Pancreas (tissue), 10 donors: ENCODE results near the gene IFI27. TPM values are rescaled to one million over a fixed set of nuclear protein-coding genes. Genes with fewer than 3 reads are reported as not detected.

Experiments used
- ATAC-seq, 4 donors: fragments of 200-7000 bp; cut with Tn5 transposase; one replicate each; pipeline versions ENCODE4 v1.8.0 to v1.9.1; 2020; ENCODE audit warnings: mild to moderate bottlenecking in 4 of 4, moderate library complexity in 4 of 4
- DNase-seq, 6 donors: peaks; one replicate each; pipeline ENCODE4 v3.0.0-alpha.2; 2020
- FAIRE-seq: peaks from 2 replicates; lab custom pipeline; 2012; peaks lifted over from hg19 to GRCh38; lab: Jason Lieb, UNC
- H3K27ac ChIP-seq, 4 donors: fragments of 200-600 bp; sonication (generic); 1 replicate in 3 of 4; 2 replicates in 1 of 4; pipeline versions ENCODE4 v1.5.0 to v1.8.0; 2020
- H3K27me3 ChIP-seq, 4 donors: fragments of 200-600 bp; one replicate each; pipeline ENCODE4 v1.8.0; 2021
- H3K36me3 ChIP-seq, 3 donors: fragments of 200-600 bp; sonication (generic) in 1 of 3; one replicate each; pipeline versions ENCODE4 v1.5.0 to v1.8.0; 2020 to 2021
- H3K4me1 ChIP-seq, 3 donors: fragments of 200-600 bp; one replicate each; pipeline ENCODE4 v1.8.0; 2021
- H3K4me3 ChIP-seq, 4 donors: fragments of 200-600 bp; sonication (generic) in 2 of 4; one replicate each; pipeline versions ENCODE4 v1.5.0 to v1.8.0; 2020 to 2021
- H3K9me3 ChIP-seq, 4 donors: fragments of 200-600 bp; one replicate each; pipeline ENCODE4 v1.8.0; 2021
- CTCF ChIP-seq, 4 donors: fragments of 200-600 bp; sonication (generic) in 3 of 4; IDR thresholded peaks; one replicate each; pipeline versions ENCODE4 v1.5.0 to v1.8.0; 2021; ENCODE audit warnings: antibody characterized with exemption in 4 of 4
- WGBS, 2 donors: extraction: QIAGEN DNeasy Blood & Tissue Kit; methylation state at CpG; one replicate each; pipeline ENCODE4 v1.1.7; 2013; 5-methylcytosine and 5-hydroxymethylcytosine counted together
- intact Hi-C, 3 donors: fragments of 100-400 bp; cut with DNase I; formaldehyde crosslinking; loops; one replicate each; pipeline versions ENCODE4 v1.11.1 to v1.14.2; 2022
- polyA plus RNA-seq, 2 donors: library from polyadenylated mRNA; stranded (reverse); fragments of 200-250 nt; gene quantifications; one replicate each; pipeline ENCODE4 v1.2.3, GENCODE V29; 2013
- total RNA-seq, 6 donors: library from RNA; stranded (reverse); fragmentation: NEBNext Ultra II Directional in 4 of 6; extraction: Animal tissue kit (Norgen Biotek cat#: 25700) in 4 of 6; gene quantifications; one replicate each; pipeline versions ENCODE4 v1.2.1 to v1.2.4, GENCODE V29; 2021 to 2023
- donor health status: healthy with polysubstance abuse.
- donor health status: DM: no; HTN: no; CAD: no; lungs with moderate emphysema.
- donor health status: DM: no; HTN: no; CAD: no.
- donor health status: control.
- donor health status: control.
- donor health status: Bipolar disorder and iron deficiency.
- donor health status: DM: yes; HTN: yes; CAD: no.
- donor health status: DM: no; HTN: no; CAD: no.
- donor health status: DM: no; HTN: no; CAD: no.
- donor health status: DM: yes; HTN: yes; CAD: no.

Gene IFI27
- total and polyA plus RNA-seq, 8 donors, result 8.1 to 78.9 (median 15.1) TPM

GRCh38 chr14:94100847-94101246, 9.7 kb upstream of the IFI27 start:
- intact Hi-C loops, result no loop called here
- WGBS, 2 donors, result 92 to 95% methylated on average over 4 of the region's 4 CpGs
- H3K27me3 ChIP-seq, result no peaks in the 10 kb centered on the region

GRCh38 chr14:94101748-94102147, 8.8 kb upstream of the IFI27 start:
- no peak for FAIRE-seq
- WGBS, 2 donors, result 94 to 96% methylated on average over 10 of the region's 10 CpGs
- no peak for TF ChIP-seq CTCF (IDR thresholded peaks at IDR 0.05)
- ATAC-seq, result no peak
- Histone ChIP-seq H3K9me3 (no peaks in the 10 kb centered on the region), H3K36me3 (no peaks in the 10 kb centered on the region), H3K27me3 (no peaks in the 10 kb centered on the region), H3K4me3 (no peak overlapping the region), H3K27ac (no peak overlapping the region), H3K4me1 (no peaks in the 10 kb centered on the region)
- no peak for DNase-seq
- intact Hi-C loops, result no loop called here

More at GRCh38 chr14:94100847-94101246, 9.7 kb upstream of the IFI27 start:
- H3K9me3 ChIP-seq, result no peaks in the 10 kb centered on the region
- DNase-seq (no peak), FAIRE-seq (no peak), ATAC-seq (peak in 2 of 4 donors; percentile 45 to 68)
- H3K36me3 ChIP-seq, result no peaks in the 10 kb centered on the region
- no peak overlapping the region for H3K4me3 ChIP-seq
- TF ChIP-seq CTCF (IDR thresholded peaks at IDR 0.05), result no peak
- no peak overlapping the region for H3K27ac ChIP-seq
- no peaks in the 10 kb centered on the region for H3K4me1 ChIP-seq

- TF ChIP-seq CTCF (IDR thresholded peaks at IDR 0.05), result no peak
- intact Hi-C loops, result no loop called here
- no peaks in the 10 kb centered on the region for H3K9me3 ChIP-seq
- no peak overlapping the region for H3K27ac ChIP-seq
- H3K4me3 ChIP-seq, result no peak overlapping the region
- H3K27me3 ChIP-seq, result no peaks in the 10 kb centered on the region
- DNase-seq, result no peak
- H3K4me1 ChIP-seq, result no peaks in the 10 kb centered on the region
- no peak for FAIRE-seq
- peak in 1 of 4 donors; percentile 19 for ATAC-seq
- H3K36me3 ChIP-seq, result no peaks in the 10 kb centered on the region
- WGBS, 2 donors, result 72 to 81% methylated on average over 8 of the region's 8 CpGs
Observed at GRCh38 chr14:94102768-94103482, 7.6 kb upstream of the IFI27 start.

- Histone ChIP-seq H3K9me3 (no peaks in the 10 kb centered on the region), H3K27ac (no peak overlapping the region), H3K4me1 (no peaks in the 10 kb centered on the region), H3K36me3 (no peaks in the 10 kb centered on the region), H3K4me3 (no peak overlapping the region), H3K27me3 (no peaks in the 10 kb centered on the region)
- no peak for TF ChIP-seq CTCF (IDR thresholded peaks at IDR 0.05)
- no peak for ATAC-seq
- no peak for FAIRE-seq
- WGBS, 2 donors, result 65 to 75% methylated on average over 7 of the region's 7 CpGs
- intact Hi-C loops, result no loop called here
- DNase-seq, result no peak
Observed at GRCh38 chr14:94103554-94104150, 6.9 kb upstream of the IFI27 start.

- H3K4me1 ChIP-seq, result no peaks in the 10 kb centered on the region
- no peak overlapping the region for H3K4me3 ChIP-seq
- H3K27me3 ChIP-seq, result no peaks in the 10 kb centered on the region
- DNase-seq, result no peak
- WGBS, 2 donors, result 87 to 92% methylated on average over 10 of the region's 10 CpGs
- H3K27ac ChIP-seq, result no peak overlapping the region
- no peaks in the 10 kb centered on the region for H3K9me3 ChIP-seq
- ATAC-seq, result no peak
- TF ChIP-seq CTCF (IDR thresholded peaks at IDR 0.05), result no peak
- no peak for FAIRE-seq
- no peaks in the 10 kb centered on the region for H3K36me3 ChIP-seq
- intact Hi-C loops, result no loop called here
Observed at GRCh38 chr14:94104731-94105130, 5.8 kb upstream of the IFI27 start.
